Uterus (tissue), 2 donors: Measurements from ENCODE around the gene CST7.

ENCODE experiments used
- POLR2A ChIP-seq, 2 donors: fragments of 450-650 bp; IDR thresholded peaks; one replicate each; pipeline ENCODE4 v1.6.1; 2016; ENCODE audit warnings: antibody characterized with exemption in 2 of 2, mild to moderate bottlenecking in 1 of 2, moderate library complexity in 1 of 2
- TF ChIP-seq, protein P1 (sequence below), 4 experiments: fragments of 200-600 bp in 2 of 4; fragments of 450-650 bp in 2 of 4; sonication (generic) in 2 of 4; IDR thresholded peaks; one replicate each; pipeline ENCODE4 v1.5.1; 2016 to 2019; ENCODE audit warnings: antibody characterized with exemption in 4 of 4, mild to moderate bottlenecking in 2 of 4, moderate library complexity in 1 of 4

DNA sequence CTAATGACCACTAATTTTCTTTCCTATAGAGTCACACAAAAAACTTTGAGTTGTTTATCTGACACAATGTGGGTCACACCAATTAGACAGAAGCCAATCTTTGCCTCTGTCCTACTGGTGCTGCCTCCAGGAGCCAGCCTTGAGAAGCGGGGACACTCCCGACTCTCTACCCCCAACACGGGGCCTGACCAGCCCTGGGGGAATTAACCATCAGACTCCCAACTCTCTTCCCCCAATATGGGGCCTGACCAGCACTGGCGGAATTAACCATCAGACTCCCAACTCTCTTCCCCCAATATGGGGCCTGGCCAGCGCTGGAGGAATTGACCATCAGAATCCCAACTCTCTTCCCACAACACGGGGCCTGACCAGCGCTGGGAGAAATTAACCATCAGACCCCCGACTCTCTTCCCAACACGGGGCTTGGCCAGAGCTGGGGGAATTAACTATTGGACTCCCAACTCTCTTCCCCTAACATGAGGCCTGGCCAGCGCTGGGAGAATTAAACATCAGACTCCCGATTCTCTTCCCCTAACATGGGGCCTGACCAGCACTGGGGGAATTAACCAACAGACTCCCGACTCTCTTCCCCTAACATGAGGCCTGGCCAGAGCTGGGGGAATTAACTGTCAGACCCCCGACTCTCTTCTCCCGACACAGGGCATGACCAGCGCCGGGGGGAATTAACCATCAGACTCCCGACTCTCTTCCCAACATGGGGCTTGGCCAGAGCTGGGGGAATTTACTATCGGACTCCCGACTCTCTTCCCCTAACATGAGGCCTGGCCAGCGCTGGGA, 12.5 kb downstream of the CST7 start:
- TF ChIP-seq, protein P1, sequence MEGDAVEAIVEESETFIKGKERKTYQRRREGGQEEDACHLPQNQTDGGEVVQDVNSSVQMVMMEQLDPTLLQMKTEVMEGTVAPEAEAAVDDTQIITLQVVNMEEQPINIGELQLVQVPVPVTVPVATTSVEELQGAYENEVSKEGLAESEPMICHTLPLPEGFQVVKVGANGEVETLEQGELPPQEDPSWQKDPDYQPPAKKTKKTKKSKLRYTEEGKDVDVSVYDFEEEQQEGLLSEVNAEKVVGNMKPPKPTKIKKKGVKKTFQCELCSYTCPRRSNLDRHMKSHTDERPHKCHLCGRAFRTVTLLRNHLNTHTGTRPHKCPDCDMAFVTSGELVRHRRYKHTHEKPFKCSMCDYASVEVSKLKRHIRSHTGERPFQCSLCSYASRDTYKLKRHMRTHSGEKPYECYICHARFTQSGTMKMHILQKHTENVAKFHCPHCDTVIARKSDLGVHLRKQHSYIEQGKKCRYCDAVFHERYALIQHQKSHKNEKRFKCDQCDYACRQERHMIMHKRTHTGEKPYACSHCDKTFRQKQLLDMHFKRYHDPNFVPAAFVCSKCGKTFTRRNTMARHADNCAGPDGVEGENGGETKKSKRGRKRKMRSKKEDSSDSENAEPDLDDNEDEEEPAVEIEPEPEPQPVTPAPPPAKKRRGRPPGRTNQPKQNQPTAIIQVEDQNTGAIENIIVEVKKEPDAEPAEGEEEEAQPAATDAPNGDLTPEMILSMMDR (IDR thresholded peaks at IDR 0.05) = no peak
- no peak for TF ChIP-seq POLR2A (IDR thresholded peaks at IDR 0.05)
